ENCODE data around the gene HTRA3.
"Not testable (repeated sequence)": the region's sequence is repeated elsewhere in the genome, so short reads cannot be mapped to it uniquely, and the experiment has no call there.

- not testable (repeated sequence) for TF ChIP-seq CTCF (IDR thresholded peaks at IDR 0.05; ENCODE audit: insufficient read depth, low read length, poor library complexity, severe bottlenecking); EZH2phosphoT487 (conservative IDR thresholded peaks at IDR 0.05; ENCODE audit: low read length)
Observed at GRCh38 chr4:8349236-8349635, 79.7 kb downstream of the HTRA3 start.

All from SU-DHL-6 (cell line).